ENCODE measurements around the gene ISCA1.

GRCh38 chr9:86322973-86323644 lies 40.8 kb upstream of the ISCA1 start:
- TF ChIP-seq CTCF (IDR thresholded peaks at IDR 0.05): no peak
- no peak for TF ChIP-seq POLR2A (IDR thresholded peaks at IDR 0.05)

All from upper lobe of left lung (tissue), 4 donors.